Keratinocyte (primary cell): ENCODE results near the gene MRPL40. TPM values are rescaled to one million over a fixed set of nuclear protein-coding genes. Genes with fewer than 3 reads are reported as not detected.

Experiments
- DNase-seq: peaks from one replicate; pipeline ENCODE4 v3.0.0-alpha.2; 2011; ENCODE audit warnings: low read depth, missing footprints, low spot score
- FAIRE-seq: peaks from 2 replicates; lab custom pipeline; 2011; peaks lifted over from hg19 to GRCh38; lab: Jason Lieb, UNC
- H2AFZ ChIP-seq: 2 replicates; pipeline ENCODE4 v1.6.0; 2012; ENCODE audit warnings: low read length, control low read depth, inconsistent platforms; ENCODE audit not compliant: control insufficient read depth
- H3K27ac ChIP-seq: 2 replicates; pipeline ENCODE4 v1.5.1; 2011; ENCODE audit warnings: low read length; ENCODE audit not compliant: control insufficient read depth, insufficient read depth
- H3K27me3 ChIP-seq: 3 replicates; pipeline ENCODE4 v1.6.0; 2011; ENCODE audit warnings: low read length; ENCODE audit not compliant: control insufficient read depth, insufficient read depth; ENCODE audit errors: extremely low read depth
- H3K36me3 ChIP-seq, 2 experiments: 2 replicates in 1 of 2; 3 replicates in 1 of 2; pipeline ENCODE4 v1.5.1; 2011; ENCODE audit warnings: low read length in 2 of 2, mild to moderate bottlenecking in 1 of 2; ENCODE audit not compliant: control insufficient read depth in 2 of 2, insufficient read depth in 2 of 2; ENCODE audit errors: extremely low read depth in 1 of 2
- H3K4me1 ChIP-seq: 3 replicates; pipeline ENCODE4 v1.5.1; 2011; ENCODE audit warnings: low read length; ENCODE audit not compliant: control insufficient read depth, insufficient read depth; ENCODE audit errors: extremely low read depth
- H3K4me2 ChIP-seq: 3 replicates; pipeline ENCODE4 v1.6.0; 2011; ENCODE audit warnings: low read depth, low read length; ENCODE audit not compliant: control insufficient read depth, insufficient read depth; ENCODE audit errors: extremely low read depth
- H3K4me3 ChIP-seq, 3 experiments: fragments of 200-600 bp in 1 of 3; sonication (generic) in 1 of 3; 2 replicates in 2 of 3; 3 replicates in 1 of 3; pipeline ENCODE4 v1.5.1; 2011 to 2016; ENCODE audit warnings: low read length in 3 of 3, mild to moderate bottlenecking in 3 of 3, control low read depth in 2 of 3, inconsistent platforms in 1 of 3, low read depth in 1 of 3, mixed read lengths in 1 of 3, mixed run types in 1 of 3, moderate library complexity in 1 of 3; ENCODE audit not compliant: control insufficient read depth in 2 of 3, insufficient read depth in 2 of 3; ENCODE audit errors: extremely low read depth in 1 of 3
- H3K79me2 ChIP-seq: 2 replicates; pipeline ENCODE4 v1.6.0; 2012; ENCODE audit warnings: low read length; ENCODE audit not compliant: control insufficient read depth, insufficient read depth
- H3K9ac ChIP-seq: 3 replicates; pipeline ENCODE4 v1.6.0; 2011; ENCODE audit warnings: low read length; ENCODE audit not compliant: control insufficient read depth, insufficient read depth; ENCODE audit errors: extremely low read depth
- H3K9me1 ChIP-seq: 3 replicates; pipeline ENCODE4 v1.6.0; 2011; ENCODE audit warnings: low read length; ENCODE audit not compliant: control insufficient read depth, insufficient read depth; ENCODE audit errors: extremely low read depth
- H3K9me3 ChIP-seq: 2 replicates; pipeline ENCODE4 v1.5.1; 2012; ENCODE audit warnings: low read depth, low read length; ENCODE audit not compliant: control insufficient read depth
- H4K20me1 ChIP-seq: 3 replicates; pipeline ENCODE4 v1.6.0; 2011; ENCODE audit warnings: low read length; ENCODE audit not compliant: control insufficient read depth, insufficient read depth; ENCODE audit errors: extremely low read depth
- EZH2 ChIP-seq: IDR thresholded peaks from one replicate; pipeline ENCODE4 v1.6.1; 2012; ENCODE audit warnings: inconsistent platforms, mild to moderate bottlenecking, low read length, moderate library complexity
- dilution Hi-C: fragments of 300-500 bp; cut with MboI; formaldehyde crosslinking; loops from one replicate; pipeline ENCODE4 v1.7.0; 2020; ENCODE audit warnings: low sequenced_read_pairs; ENCODE audit not compliant: extremely low pct_ligation_motif_present
- polyA plus RNA-seq, 5 experiments: library from polyadenylated mRNA; depleted of rRNA in 3 of 5; stranded (reverse) in 3 of 5; stranded (forward) in 1 of 5; unstranded in 1 of 5; fragments of >200 nt; gene quantifications; 1 replicate in 1 of 5; 2 replicates in 3 of 5; 3 replicates in 1 of 5; pipeline versions ENCODE4 v1.2.1 to v1.2.3, GENCODE V29; 2011 to 2012; ENCODE audit warnings: missing spikeins in 2 of 5, low read depth in 1 of 5, low replicate concordance in 1 of 5
- TF ChIP-seq, protein P1 (sequence below), 3 experiments: IDR thresholded peaks in 1 of 3; conservative IDR thresholded peaks in 1 of 3; optimal IDR thresholded peaks in 1 of 3; 2 replicates in 2 of 3; 3 replicates in 1 of 3; pipeline versions ENCODE3 to v1.5.1; 2011; ENCODE audit warnings: low read length in 3 of 3, mild to moderate bottlenecking in 3 of 3, moderate library complexity in 2 of 3, control low read depth in 1 of 3, inconsistent platforms in 1 of 3; ENCODE audit not compliant: insufficient read depth in 2 of 3; ENCODE audit errors: extremely low read depth in 1 of 3

MRPL40 gene
- polyA plus RNA-seq, 1 donor (not counting 4 experiments of a cell fraction or from before 2014, with no cell fraction given): 46.3 TPM

DNA sequence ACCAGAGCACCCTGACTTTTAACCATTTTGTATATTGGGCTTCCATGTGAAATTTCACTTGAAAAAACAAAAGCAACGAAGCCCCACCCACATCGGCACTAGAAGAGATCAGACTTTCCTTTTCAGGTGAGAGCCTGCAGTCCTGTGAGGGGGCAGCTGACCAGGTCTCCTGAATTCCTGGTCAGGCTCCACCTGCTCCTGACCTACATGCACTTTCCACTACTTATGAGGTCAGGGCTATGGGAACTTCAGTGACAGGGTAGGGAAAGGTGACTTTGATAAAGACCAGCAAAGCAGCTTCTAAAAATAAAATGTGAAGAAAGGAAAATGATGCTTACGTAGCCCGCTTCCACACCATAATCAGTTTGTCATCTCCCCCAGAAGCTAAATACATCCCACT lies 25.5 kb upstream of the MRPL40 start:
- no peak overlapping the region for H3K27ac ChIP-seq
- no peak overlapping the region for H3K4me2 ChIP-seq
- H3K9me3 ChIP-seq: no peaks in the 10 kb centered on the region
- no peaks in the 10 kb centered on the region for H3K27me3 ChIP-seq
- FAIRE-seq (no peak), DNase-seq (no peak)
- dilution Hi-C loops: no loop called here
- no peaks in the 10 kb centered on the region for H3K9me1 ChIP-seq
- H3K9ac ChIP-seq: no peak overlapping the region
- peaks cover 5% of the 10 kb centered on the region for H4K20me1 ChIP-seq
- H3K4me3 ChIP-seq: no peak overlapping the region
- H3K36me3 ChIP-seq: peaks cover 32 to 33% of the 10 kb centered on the region in 2 experiments
- H2AFZ ChIP-seq: no peak overlapping the region
- no peaks in the 10 kb centered on the region for H3K4me1 ChIP-seq
- peaks cover 11% of the 10 kb centered on the region for H3K79me2 ChIP-seq
- TF ChIP-seq EZH2: no peak
- TF ChIP-seq, protein P1, sequence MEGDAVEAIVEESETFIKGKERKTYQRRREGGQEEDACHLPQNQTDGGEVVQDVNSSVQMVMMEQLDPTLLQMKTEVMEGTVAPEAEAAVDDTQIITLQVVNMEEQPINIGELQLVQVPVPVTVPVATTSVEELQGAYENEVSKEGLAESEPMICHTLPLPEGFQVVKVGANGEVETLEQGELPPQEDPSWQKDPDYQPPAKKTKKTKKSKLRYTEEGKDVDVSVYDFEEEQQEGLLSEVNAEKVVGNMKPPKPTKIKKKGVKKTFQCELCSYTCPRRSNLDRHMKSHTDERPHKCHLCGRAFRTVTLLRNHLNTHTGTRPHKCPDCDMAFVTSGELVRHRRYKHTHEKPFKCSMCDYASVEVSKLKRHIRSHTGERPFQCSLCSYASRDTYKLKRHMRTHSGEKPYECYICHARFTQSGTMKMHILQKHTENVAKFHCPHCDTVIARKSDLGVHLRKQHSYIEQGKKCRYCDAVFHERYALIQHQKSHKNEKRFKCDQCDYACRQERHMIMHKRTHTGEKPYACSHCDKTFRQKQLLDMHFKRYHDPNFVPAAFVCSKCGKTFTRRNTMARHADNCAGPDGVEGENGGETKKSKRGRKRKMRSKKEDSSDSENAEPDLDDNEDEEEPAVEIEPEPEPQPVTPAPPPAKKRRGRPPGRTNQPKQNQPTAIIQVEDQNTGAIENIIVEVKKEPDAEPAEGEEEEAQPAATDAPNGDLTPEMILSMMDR (optimal IDR thresholded peaks at IDR 0.05 in 1 of 3, IDR thresholded peaks at IDR 0.05 in 1 of 3, conservative IDR thresholded peaks at IDR 0.05 in 1 of 3; ENCODE audit: extremely low read depth in 1 of 3, insufficient read depth in 2 of 3, low read length in 3 of 3): no peak

DNA sequence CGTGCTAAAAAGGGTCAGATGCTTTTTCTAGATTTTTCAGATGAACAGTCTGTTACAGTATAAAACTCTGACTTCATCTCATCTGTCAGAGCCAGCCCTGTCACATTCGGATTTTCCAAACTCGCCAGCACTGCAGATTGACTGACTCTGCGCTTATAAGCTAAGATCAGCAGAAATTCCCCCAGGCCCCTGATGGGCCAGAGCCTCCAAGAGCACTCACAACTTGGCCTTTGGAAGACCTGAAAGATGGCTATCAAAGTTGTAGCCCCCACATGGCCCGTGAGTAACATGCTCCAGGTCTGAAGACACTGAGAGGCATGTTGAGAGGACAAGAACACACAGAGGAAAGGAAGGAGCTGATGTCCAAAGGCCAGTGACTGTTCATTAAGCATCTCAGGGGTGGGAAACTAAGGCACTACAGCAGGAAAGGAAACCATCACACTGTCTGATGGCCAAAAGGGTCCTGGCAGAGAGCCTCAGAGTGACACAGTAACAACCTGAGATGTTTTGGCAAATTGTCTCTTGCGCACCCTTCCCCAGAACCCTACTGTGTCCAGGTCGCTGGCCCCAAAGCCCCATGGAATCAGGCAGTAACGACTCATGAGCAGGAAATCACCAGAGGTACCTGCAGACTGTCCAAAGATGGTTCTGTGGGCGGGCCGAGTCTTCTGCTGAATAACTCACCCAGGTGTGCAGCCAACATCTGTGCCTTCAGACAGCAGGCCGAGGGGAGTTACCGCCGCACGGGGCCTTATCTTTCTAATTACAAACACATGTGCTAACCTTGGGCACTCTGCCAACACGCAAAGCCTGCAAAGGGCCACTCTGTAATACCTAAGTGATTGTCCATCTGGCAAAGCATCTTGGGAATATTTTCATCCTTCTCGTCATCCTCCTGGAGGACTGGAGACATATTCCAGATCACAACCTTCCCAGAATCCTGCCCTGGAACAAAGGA lies 24.4 kb upstream of the MRPL40 start:
- Histone ChIP-seq H4K20me1 (peaks cover 5% of the 10 kb centered on the region), H3K4me3 (no peak overlapping the region), H3K27me3 (no peaks in the 10 kb centered on the region), H3K9me1 (peaks cover 3% of the 10 kb centered on the region), H3K9ac (no peak overlapping the region), H3K4me2 (no peak overlapping the region), H3K79me2 (peaks cover 22% of the 10 kb centered on the region), H3K27ac (no peak overlapping the region), H3K36me3 (peaks cover 32% of the 10 kb centered on the region in 2 experiments), H3K9me3 (no peaks in the 10 kb centered on the region), H3K4me1 (no peaks in the 10 kb centered on the region), H2AFZ (no peak overlapping the region)
- no peak for TF ChIP-seq EZH2
- TF ChIP-seq, protein P1 (optimal IDR thresholded peaks at IDR 0.05 in 1 of 3, IDR thresholded peaks at IDR 0.05 in 1 of 3, conservative IDR thresholded peaks at IDR 0.05 in 1 of 3; ENCODE audit: extremely low read depth in 1 of 3, insufficient read depth in 2 of 3, low read length in 3 of 3): no peak
- dilution Hi-C loops: no loop called here
- FAIRE-seq (no peak), DNase-seq (no peak)
